ENCODE measurements around the gene ALX4.

DNA sequence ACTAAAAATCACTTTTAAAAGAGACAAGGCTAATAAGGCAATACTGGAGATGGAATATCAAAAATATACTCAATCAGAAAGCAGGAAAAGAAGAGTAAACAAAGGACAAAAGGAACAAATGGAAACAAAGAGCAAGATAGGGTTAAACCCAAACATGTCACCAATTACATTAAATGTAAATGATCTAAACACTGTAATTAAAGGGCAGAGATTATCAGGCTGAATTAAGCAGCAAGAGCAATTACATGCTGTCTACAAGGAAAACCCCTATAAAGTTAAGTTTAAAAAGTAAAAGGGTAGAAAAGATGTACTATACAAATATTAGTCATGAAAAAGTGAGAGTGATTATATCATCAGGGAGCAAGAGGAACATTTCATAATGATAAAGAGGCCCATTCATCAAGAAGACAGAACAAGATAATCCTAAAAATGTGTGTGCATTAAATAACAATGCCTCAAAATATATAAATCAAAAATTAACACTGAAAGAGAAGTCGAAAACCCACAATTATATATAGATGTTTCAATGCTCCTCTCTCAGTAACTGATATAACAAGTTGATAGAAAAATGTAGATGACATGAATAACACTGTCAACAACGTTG lies 56.8 kb downstream of the ALX4 start:
- TF ChIP-seq, protein P1, sequence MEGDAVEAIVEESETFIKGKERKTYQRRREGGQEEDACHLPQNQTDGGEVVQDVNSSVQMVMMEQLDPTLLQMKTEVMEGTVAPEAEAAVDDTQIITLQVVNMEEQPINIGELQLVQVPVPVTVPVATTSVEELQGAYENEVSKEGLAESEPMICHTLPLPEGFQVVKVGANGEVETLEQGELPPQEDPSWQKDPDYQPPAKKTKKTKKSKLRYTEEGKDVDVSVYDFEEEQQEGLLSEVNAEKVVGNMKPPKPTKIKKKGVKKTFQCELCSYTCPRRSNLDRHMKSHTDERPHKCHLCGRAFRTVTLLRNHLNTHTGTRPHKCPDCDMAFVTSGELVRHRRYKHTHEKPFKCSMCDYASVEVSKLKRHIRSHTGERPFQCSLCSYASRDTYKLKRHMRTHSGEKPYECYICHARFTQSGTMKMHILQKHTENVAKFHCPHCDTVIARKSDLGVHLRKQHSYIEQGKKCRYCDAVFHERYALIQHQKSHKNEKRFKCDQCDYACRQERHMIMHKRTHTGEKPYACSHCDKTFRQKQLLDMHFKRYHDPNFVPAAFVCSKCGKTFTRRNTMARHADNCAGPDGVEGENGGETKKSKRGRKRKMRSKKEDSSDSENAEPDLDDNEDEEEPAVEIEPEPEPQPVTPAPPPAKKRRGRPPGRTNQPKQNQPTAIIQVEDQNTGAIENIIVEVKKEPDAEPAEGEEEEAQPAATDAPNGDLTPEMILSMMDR (IDR thresholded peaks at IDR 0.05; ENCODE audit: control extremely low read depth in 1 of 3, insufficient read depth in 1 of 3, low read depth in 1 of 3, low read length in 3 of 3), result no peak
- TF ChIP-seq EGR1 (IDR thresholded peaks at IDR 0.05; ENCODE audit: borderline replicate concordance, low read depth, low read length), result no peak
- no peak for TF ChIP-seq POLR2A (IDR thresholded peaks at IDR 0.05; ENCODE audit: control extremely low read depth in 1 of 2, low read depth in 2 of 2, low read length in 2 of 2)
